Keratinocyte (primary cell): ENCODE data around the gene CLIC3.

Source experiments
- EZH2 ChIP-seq: IDR thresholded peaks from one replicate; pipeline ENCODE4 v1.6.1; 2012; ENCODE audit warnings: inconsistent platforms, mild to moderate bottlenecking, low read length, moderate library complexity
- TF ChIP-seq, protein P1 (sequence below), 3 experiments: IDR thresholded peaks in 1 of 3; conservative IDR thresholded peaks in 1 of 3; optimal IDR thresholded peaks in 1 of 3; 2 replicates in 2 of 3; 3 replicates in 1 of 3; pipeline versions ENCODE3 to v1.5.1; 2011; ENCODE audit warnings: low read length in 3 of 3, mild to moderate bottlenecking in 3 of 3, moderate library complexity in 2 of 3, control low read depth in 1 of 3, inconsistent platforms in 1 of 3; ENCODE audit not compliant: insufficient read depth in 2 of 3; ENCODE audit errors: extremely low read depth in 1 of 3

DNA sequence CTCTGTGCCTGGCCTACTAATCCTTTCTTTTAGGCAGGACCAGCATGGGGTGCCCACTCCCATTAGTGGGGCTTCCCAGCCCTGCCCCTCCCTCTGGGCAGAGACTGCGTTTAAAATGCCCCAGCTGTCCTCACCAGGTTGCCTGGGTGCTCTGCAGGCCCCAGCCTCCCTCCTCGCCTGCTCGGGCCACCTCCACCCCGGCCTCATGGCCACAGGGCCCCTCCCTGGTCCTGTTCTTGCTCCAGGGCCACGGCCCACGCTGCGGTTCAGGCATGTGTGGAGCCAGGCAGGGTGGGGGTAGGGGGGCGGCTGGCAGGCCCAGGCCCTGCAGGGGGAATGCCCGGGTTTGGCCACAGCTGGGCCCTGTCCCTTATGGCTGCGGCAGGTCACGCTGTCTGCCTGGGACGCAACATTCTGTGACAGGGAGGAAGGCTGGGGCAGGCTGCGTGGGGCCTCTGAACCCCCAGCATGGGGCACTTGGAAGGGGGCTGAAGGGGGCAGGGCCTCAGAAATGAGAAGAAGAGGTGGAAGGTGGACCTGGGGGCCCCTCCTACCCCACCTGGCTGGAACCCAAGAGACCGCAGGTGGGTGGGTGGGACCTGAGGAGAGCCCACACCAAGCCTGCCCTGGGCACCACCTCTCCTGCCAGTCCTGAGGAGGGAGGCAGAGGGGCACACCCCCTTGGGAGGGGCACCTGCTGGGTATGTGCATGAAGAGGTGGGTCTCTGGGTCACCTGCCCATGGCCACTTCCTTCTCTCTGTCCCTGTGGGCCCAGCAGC, 44.6 kb downstream of the CLIC3 start, which contains the start of gene LCN12:
- TF ChIP-seq, protein P1, sequence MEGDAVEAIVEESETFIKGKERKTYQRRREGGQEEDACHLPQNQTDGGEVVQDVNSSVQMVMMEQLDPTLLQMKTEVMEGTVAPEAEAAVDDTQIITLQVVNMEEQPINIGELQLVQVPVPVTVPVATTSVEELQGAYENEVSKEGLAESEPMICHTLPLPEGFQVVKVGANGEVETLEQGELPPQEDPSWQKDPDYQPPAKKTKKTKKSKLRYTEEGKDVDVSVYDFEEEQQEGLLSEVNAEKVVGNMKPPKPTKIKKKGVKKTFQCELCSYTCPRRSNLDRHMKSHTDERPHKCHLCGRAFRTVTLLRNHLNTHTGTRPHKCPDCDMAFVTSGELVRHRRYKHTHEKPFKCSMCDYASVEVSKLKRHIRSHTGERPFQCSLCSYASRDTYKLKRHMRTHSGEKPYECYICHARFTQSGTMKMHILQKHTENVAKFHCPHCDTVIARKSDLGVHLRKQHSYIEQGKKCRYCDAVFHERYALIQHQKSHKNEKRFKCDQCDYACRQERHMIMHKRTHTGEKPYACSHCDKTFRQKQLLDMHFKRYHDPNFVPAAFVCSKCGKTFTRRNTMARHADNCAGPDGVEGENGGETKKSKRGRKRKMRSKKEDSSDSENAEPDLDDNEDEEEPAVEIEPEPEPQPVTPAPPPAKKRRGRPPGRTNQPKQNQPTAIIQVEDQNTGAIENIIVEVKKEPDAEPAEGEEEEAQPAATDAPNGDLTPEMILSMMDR (optimal IDR thresholded peaks at IDR 0.05 in 1 of 3, IDR thresholded peaks at IDR 0.05 in 1 of 3, conservative IDR thresholded peaks at IDR 0.05 in 1 of 3; ENCODE audit: extremely low read depth in 1 of 3, insufficient read depth in 2 of 3, low read length in 3 of 3) = no peak
- no peak for TF ChIP-seq EZH2
